Vagina (tissue), 2 donors: Measurements from ENCODE around the gene SFXN3. TPM values are rescaled to one million over a fixed set of nuclear protein-coding genes. Genes with fewer than 3 reads are reported as not detected.

Experiments
- DNase-seq, 2 donors: peaks; one replicate each; pipeline ENCODE4 v3.0.0-alpha.2; 2017; ENCODE audit errors: extremely low spot score in 2 of 2
- H3K27ac ChIP-seq: fragments of 200-600 bp; sonication (generic); one replicate; pipeline ENCODE4 v1.5.1; 2019
- H3K27me3 ChIP-seq: fragments of 200-600 bp; sonication (generic); one replicate; pipeline ENCODE4 v1.5.1; 2019
- H3K36me3 ChIP-seq, 2 donors: fragments of 200-600 bp; sonication (generic); one replicate each; pipeline ENCODE4 v1.5.1; 2017 to 2019
- H3K4me1 ChIP-seq: fragments of 200-600 bp; sonication (generic); one replicate; pipeline ENCODE4 v1.5.1; 2019
- H3K4me3 ChIP-seq, 2 donors: fragments of 200-600 bp; sonication (generic); 1 replicate in 1 of 2; 2 replicates in 1 of 2; pipeline ENCODE4 v1.5.1; 2016 to 2019
- H3K9me3 ChIP-seq: fragments of 200-600 bp; sonication (generic); one replicate; pipeline ENCODE4 v1.5.1; 2019
- CTCF ChIP-seq, 3 experiments: fragments of 450-650 bp in 2 of 3; fragments of 200-600 bp in 1 of 3; sonication (generic) in 1 of 3; IDR thresholded peaks; one replicate each; pipeline ENCODE4 v1.5.1; 2017 to 2019; ENCODE audit warnings: antibody characterized with exemption in 3 of 3, mild to moderate bottlenecking in 2 of 3, moderate library complexity in 2 of 3
- POLR2A ChIP-seq, 2 donors: fragments of 450-650 bp; IDR thresholded peaks; one replicate each; pipeline ENCODE4 v1.6.1; 2017; ENCODE audit warnings: antibody characterized with exemption in 2 of 2, mild to moderate bottlenecking in 2 of 2, moderate library complexity in 2 of 2
- POLR2AphosphoS5 ChIP-seq, 2 donors: sonication (generic); formaldehyde crosslinking; IDR thresholded peaks; one replicate each; pipeline ENCODE4 v1.9.0; 2017; ENCODE audit warnings: antibody characterized with exemption in 2 of 2, mild to moderate bottlenecking in 2 of 2, low read depth in 1 of 2; ENCODE audit not compliant: insufficient read depth in 1 of 2
- intact Hi-C: fragments of 100-400 bp; cut with DNase I; formaldehyde crosslinking; loops from one replicate; pipeline ENCODE4 v1.15.1; 2023
- total RNA-seq: library from RNA; depleted of rRNA; stranded (reverse); fragments of >200 nt; gene quantifications from one replicate; pipeline ENCODE4 v1.2.3, GENCODE V29; 2016

The SFXN3 gene
- total RNA-seq, 1 donor from 2014 or later, result 95.0 TPM

DNA sequence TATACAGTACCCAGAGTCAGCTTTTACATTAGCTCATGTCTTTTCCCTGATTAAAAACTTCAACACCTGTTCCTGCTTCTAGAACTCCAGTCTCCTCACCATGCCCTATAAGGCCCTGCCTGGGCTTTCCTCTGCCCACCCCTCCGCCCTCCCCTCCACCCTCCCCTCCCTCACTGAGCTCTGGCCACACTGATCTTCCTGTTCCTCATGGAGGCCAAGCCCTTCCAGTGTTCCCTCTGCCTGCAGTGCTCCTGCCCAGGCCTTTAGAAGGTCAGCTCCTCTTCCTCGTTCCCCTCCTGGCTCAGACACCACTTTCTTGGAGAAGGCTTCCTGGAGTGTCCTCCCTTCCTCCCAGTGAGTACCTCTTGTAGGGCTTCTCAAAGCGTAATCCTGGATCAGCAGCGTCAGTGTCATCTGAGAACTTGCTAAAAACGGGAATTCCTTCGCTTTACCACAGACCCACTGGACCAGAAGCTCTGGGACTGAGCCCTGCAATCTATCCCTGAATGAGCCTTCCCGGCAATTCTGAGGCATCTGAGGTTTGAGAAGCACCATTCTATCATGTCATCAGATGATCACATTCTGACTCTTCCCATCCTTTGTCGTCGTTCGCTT lies 3.8 kb upstream of the SFXN3 start:
- intact Hi-C loops, result no loop called here
- no peaks in the 10 kb centered on the region for H3K9me3 ChIP-seq
- no peak for TF ChIP-seq POLR2A (IDR thresholded peaks at IDR 0.05)
- no peak for TF ChIP-seq POLR2AphosphoS5 (IDR thresholded peaks at IDR 0.05; ENCODE audit: insufficient read depth in 1 of 2, low read depth in 1 of 2)
- TF ChIP-seq CTCF (IDR thresholded peaks at IDR 0.05), result no peak
- no peaks in the 10 kb centered on the region for H3K27me3 ChIP-seq
- H3K4me3 ChIP-seq, result no peak overlapping the region
- H3K36me3 ChIP-seq, result no peaks in the 10 kb centered on the region
- no peak for DNase-seq
- H3K4me1 ChIP-seq, result peaks cover 18% of the 10 kb centered on the region
- H3K27ac ChIP-seq, result no peak overlapping the region

GRCh38 chr10:101028446-101029337 lies 2.3 kb upstream of the SFXN3 start:
- Histone ChIP-seq H3K27ac (peak overlapping the region; percentile 2), H3K4me3 (no peak overlapping the region)

GRCh38 chr10:101029520-101030295 lies 1.3 kb upstream of the SFXN3 start:
- no peak for DNase-seq
- Histone ChIP-seq H3K27me3 (no peaks in the 10 kb centered on the region), H3K27ac (peak overlapping the region; percentile 2), H3K4me1 (peaks cover 43% of the 10 kb centered on the region), H3K9me3 (no peaks in the 10 kb centered on the region), H3K4me3 (no peak overlapping the region), H3K36me3 (peaks cover 0 to 4% of the 10 kb centered on the region in 2 donors)
- TF ChIP-seq POLR2A (IDR thresholded peaks at IDR 0.05) (no peak), POLR2AphosphoS5 (IDR thresholded peaks at IDR 0.05; ENCODE audit: insufficient read depth in 1 of 2, low read depth in 1 of 2) (no peak), CTCF (IDR thresholded peaks at IDR 0.05) (no peak)
- intact Hi-C loops, result no loop called here

More at GRCh38 chr10:101028446-101029337, 2.3 kb upstream of the SFXN3 start:
- Histone ChIP-seq H3K4me1 (peaks cover 32% of the 10 kb centered on the region), H3K36me3 (no peaks in the 10 kb centered on the region), H3K9me3 (no peaks in the 10 kb centered on the region), H3K27me3 (no peaks in the 10 kb centered on the region)
- TF ChIP-seq POLR2A (IDR thresholded peaks at IDR 0.05) (no peak), POLR2AphosphoS5 (IDR thresholded peaks at IDR 0.05; ENCODE audit: insufficient read depth in 1 of 2, low read depth in 1 of 2) (no peak), CTCF (IDR thresholded peaks at IDR 0.05) (no peak)
- intact Hi-C loops, result no loop called here
- DNase-seq, result no peak

DNA sequence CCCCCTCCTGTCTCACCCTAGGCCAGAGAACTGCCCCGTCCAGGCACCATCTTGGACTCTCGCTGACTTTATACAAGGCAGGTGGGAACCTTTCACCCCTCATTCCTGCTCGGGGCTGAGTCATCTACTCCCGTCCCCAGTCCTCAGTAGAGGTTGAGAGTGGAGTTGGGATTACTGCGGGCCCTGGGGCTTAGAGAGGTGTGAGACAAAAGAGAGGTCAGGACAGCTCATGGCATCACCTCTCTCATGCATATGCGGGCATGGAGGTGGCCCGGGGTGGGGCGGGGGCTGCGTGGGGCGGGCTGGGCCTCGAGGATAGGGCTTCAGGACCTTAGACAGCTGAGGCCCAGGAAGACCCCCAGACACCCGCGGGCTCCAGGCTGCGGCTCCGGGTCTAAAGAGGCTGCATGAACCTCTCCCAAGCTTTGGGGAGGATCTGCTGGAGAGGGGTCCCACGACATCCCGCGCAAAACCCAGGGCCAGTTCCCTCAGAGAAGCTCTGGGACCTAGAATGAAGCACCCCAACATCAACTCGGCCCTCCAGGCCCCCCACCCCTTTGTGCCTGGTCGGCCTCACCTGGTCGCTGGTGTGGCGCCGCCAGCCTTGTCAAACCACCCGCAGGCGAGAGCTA lies 422 bp upstream of the SFXN3 start:
- DNase-seq, result no peak

More for the DNA sequence above, 422 bp upstream of the SFXN3 start:
- intact Hi-C loops, result no loop called here
- TF ChIP-seq CTCF (IDR thresholded peaks at IDR 0.05), result no peak
- no peak for TF ChIP-seq POLR2AphosphoS5 (IDR thresholded peaks at IDR 0.05; ENCODE audit: insufficient read depth in 1 of 2, low read depth in 1 of 2)
- TF ChIP-seq POLR2A (IDR thresholded peaks at IDR 0.05), result no peak
- Histone ChIP-seq H3K9me3 (no peaks in the 10 kb centered on the region), H3K27me3 (no peaks in the 10 kb centered on the region), H3K27ac (peak overlapping the region; percentile 100), H3K36me3 (peaks cover 0 to 13% of the 10 kb centered on the region in 2 donors), H3K4me3 (peak overlapping the region; percentile 66 to 89), H3K4me1 (peaks cover 45% of the 10 kb centered on the region)
